GM11168 (cell line): ENCODE results near the gene SLC34A1.

Source experiments
- in situ Hi-C: fragments of 300-500 bp; cut with MboI; formaldehyde crosslinking; loops from one replicate; pipeline ENCODE4 v1.12.0; 2022; ENCODE audit warnings: low sequenced_read_pairs; ENCODE audit not compliant: unreplicated experiment

SLC34A1 gene

DNA sequence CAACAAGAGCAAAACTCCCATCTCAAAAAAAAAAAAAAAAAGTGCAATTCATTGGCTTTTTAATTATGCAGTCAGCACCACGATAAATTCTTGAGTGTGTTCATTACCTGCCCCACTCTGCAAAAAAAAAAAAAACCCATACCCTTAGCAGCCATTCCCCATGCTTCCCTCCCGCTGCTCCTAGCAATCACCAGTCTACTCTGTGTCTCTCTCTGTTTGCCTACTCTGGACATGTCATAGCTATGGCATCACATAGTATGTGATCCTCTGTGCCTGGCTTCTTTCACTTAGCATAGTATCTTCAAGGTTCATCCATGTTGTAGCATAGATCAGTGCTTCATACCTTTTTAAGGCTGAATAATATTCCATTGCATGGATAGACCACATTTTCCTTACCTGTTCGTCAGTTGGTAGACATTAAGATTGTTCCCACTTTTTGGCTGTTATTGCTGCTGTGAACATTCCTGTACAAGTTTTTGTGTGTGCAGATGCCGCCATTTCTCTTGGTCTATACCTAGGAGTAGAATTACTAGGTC is 55.4 kb downstream of the SLC34A1 start:
- in situ Hi-C loops, result no loop called here

DNA sequence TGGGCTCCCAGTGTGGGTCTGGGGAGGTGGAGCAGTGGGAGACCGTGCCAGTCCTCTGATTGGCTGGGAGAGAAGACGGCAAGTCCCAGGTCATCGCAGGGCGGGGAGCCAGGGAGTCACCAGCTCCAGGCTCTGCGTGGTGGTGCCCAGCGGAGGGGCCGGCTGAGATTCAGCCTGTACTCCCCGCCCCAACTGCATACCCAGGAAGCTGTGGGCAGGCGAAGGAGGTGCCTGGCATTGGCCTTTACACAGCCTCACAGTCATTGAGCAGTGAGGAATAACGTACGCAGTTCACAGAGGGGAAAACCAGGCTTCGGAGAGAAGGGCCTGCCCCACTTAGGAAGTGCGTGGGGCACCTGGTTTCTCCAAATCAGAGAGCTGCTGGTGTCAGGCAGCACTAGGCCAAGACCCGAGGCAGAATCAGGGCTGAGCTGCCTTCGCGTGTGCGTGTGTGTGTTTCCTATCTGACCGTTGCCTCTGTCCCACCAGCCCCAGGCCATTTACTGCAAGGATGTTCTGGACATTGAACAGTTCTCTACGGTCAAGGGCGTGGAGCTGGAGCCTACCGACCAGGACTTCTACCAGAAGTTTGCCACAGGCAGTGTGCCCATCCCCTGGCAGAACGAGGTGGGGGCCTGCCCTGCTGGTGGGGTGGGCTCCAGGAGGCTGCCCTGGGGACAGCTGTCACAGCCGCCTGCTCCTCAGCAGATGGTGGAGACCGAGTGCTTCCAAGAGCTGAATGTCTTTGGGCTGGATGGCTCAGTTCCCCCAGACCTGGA is 56.2 kb downstream of the SLC34A1 start:
- in situ Hi-C loops, result no loop called here

DNA sequence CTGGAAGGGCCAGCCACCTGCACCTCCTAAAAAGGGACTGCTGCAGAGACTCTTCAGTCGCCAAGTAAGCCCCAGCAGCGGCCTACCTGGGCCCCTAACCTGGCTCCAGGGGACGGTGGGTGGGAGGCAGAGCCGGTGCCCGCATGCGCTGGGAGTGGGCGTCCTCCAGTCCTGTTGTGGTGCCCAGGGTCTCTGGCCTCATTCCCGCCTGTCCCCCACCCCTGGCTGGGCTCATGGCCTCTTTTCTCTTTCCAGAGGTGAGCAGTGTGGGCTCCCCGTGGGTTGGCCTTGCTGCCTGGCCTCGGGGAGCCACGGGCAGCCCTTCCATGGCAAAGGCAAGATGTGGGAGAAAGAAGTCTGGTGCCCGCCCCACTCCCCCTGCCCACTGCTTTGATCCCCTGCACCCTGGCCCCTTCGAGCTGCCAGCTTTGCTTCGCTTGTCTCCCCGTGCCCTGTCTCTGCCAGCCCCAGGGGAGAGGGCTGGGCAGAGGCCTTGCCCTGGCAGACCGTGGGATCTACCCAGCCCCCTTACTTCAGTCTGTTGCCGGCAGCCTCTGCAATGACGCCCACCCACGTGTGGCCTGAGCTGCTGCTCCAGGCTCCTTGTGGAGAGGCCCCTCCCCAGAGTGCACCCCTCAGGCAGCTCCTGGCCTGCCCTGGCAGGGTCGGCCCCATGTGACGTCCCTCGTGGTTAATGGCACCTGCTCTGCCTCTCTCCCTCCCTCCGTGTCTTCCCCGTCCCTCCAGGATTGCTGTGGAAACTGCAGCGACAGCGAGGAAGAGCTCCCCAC is 57.0 kb downstream of the SLC34A1 start:
- in situ Hi-C loops, result no loop called here

DNA sequence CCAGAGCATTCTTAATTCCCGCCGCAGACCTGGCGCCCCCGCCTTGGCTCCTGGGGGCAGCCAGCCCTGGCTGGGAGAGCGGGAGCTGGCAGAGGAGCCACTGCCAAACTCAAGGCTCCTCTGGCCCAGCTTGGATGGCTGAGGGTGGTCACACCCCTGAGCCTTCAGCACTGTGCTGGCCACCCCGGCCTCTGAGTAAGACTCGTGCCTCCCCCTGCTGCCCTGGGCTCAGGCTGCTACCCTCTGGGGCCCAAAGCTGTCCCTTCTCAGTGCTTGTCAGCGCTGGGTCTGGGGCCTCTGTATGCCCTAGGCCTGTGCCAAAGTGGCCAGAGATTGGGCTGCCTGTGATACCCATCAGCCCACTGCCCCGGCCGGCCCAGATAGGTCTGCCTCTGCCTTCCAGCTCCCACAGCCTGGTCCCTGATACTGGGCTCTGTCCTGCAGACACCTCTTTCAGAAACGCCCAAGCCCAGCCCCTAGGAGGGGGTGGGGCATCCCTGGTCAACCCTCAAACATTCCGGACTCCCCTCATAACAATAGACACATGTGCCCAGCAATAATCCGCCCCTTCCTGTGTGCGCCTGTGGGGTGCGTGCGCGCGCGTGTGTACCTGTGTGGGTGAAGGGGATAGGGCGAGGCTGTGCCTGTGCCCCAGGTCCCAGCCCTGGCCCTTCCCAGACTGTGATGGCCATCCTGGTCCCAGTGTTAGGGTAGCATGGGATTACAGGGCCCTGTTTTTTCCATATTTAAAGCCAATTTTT is 58.0 kb downstream of the SLC34A1 start:
- in situ Hi-C loops, result no loop called here

DNA sequence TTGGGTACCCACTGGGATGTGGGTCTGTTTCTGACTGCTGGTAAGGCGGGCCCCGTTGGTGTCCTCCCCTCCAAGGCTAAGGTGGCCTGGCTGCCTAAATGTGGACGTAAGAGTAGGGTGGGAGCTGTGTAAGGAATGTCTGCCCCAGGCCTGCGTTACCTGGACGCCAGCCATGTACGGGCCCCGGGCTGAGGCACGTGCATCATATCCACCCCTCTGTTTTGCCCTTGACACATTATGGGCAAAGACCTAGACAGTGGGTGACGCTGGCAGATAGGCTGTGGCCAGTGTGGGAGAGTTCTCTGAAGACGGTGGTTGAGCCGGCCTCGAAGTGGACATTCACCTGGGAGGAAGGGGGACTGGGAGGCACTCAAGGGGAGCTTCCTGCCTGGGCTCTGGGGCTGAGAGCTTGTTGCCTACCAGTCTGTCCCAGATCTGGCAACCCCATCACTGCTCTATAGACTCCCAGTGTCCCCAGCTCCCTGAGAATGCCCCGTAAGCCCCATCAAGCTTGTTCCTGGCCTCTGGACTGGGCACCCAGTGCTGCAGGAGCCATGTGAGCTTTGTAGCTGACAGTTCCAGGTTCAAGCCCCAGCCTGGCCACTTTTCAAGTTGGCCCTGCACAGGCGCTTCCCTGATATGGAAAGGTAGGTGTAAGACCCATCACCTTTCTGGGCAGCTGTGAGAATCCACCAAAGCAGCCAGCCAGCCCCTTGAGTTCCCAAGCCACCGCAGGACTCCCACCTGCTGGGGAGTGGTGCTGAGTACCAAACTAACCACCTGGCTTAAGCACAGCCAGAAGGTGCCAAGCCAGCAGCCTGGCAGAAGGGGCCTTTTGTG is 59.1 kb downstream of the SLC34A1 start:
- in situ Hi-C loops, result no loop called here

DNA sequence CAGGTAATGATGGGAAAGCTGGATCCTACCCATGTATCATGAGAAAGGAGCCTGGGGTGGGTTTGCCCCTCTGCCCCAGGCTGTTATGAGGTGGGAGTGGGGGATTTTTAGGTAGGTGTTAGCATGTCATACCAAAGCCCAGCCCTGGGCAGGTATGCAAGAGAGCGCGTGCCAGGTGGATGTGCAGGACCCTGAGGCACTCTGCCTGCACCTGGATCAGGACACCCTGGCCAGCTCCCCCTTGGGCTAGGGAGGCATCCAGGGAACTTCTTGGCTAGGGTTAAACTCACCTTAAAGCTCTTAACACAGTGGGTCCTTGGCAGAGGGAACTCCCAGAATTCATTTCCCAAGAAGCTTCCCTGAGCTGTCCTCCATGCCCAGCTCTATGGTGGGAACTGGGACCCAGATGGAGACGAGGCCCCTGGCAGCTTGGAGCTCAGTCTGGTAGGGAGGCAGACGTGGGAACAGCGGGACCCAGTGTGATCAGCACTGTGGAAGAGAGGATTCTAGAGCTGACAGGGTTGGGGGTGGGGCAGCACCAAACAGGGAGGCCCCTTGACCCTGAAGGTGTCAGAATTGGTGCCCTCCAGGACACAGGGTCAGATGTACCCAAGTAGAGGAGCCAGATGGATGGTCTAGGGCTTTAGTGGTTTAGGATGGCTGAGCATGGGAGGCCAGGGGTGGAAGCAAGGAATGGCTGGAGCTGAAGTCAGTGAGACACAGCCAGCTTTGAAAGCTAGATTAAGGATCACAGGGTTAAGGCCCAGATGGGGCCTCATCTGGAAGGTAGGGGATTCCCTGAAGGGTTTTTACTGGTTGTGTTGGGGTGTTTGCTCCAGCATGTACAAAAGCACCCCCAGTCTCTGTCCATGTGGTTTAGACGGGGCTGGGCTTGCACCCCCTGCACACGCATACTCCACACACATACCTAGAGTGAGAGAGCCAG is 60.1 kb downstream of the SLC34A1 start:
- in situ Hi-C loops, result loop anchor here (5.0 kb wide), 1 partner anchor 37 kb away; the partner anchor contains the start of gene F12

DNA sequence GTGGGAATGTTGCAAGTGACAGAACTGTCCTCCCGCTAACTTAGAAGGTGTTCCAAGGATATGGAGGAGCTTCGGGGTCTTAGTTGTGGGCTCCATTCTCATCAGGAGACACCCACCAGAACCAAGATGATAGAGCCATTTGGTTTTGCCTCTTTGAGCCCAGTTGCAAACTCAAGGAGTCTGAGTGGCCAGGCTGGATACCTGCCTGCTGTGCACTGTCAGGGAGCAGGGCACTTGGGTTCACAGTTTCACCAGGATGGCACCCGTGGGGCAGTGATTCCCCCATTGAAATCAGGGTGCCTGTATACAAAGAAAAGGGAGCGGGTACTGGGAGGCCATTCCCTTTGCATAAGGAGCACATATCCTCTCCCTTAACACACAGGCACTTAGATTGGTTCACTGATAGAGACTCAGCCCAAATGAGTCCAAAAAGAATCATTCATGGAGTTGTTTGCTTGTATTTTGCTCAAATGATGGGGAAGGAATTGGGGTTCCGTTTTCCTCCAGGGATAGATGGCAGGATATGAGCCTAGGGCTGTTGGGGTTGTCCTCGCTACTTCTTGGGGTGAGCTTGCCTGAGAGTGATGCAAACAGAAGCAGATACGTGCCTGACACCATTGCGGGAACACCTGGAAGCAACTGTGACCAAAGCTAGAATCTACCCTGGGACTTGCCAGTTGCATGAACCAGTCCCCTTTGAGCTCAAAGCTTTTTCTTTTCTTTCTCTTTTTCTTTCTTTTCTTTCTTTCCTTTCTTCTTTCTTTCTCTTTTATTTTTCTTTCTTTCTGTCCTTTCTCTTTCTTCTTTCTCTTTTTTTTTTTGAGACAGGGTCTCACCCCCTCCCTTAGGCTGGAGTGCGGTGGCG is 61.0 kb downstream of the SLC34A1 start:
- in situ Hi-C loops, result loop anchor here (5.0 kb wide), 1 partner anchor 38 kb away; the partner anchor contains the start of gene F12

DNA sequence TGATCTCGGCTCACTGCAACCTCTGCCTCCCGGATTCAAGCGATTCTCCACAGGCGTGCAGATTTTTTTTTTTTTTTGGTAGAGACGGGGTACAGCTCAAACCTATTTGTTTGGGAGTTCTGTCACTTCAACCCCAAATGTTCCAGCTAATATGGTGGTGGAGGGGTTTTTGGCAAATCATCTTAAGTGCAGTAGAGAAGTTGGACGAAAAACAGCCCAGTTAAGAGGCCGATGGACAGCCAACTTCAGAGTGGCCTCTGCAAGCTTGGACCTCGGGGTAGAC is 61.6 kb downstream of the SLC34A1 start:
- in situ Hi-C loops, result loop anchor here (5.0 kb wide), 1 partner anchor 39 kb away; the partner anchor contains the start of gene F12

DNA sequence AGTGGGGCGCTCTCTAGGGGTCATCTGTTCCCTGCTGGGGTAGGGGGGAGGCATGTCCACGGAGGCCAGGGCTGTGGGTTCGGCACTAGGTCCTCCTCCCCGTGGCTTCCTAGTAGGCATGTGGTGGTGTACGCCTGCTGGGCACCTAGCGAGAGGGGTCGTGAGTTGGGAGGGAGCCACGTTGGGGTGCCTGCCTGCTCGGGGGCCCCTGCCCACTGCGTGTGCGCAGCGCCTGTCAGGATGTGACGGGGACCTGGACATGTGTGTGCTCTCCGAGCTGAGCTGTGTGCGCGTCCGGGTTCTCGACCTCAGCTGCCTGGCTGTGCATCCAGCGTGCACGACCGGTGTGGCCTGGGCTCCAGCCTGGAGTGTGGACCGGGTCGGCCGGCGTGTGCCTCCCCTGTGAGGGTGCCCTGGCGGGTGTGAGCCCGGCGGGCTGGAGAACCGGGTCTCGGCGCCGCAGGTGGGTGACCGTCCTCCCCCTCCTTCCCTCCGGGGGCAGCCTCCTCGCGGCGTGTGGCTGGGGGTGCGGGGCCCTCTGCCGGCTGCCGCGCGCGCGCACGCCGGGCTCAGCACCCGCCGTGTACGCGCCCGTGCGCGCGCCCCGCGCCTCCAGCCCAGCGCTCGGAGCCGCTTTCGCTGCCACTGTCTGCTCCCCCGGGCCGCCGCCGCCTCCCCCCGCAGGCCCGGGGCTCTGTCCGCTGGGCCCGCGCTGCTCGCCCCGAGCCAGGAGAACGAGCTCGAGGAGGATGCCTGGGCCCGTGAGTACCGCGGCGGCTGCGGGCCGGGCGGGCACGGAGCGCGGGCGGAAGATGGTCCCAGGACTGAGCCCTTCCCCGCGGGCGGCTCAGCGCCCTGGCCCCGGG is 62.2 kb downstream of the SLC34A1 start, which contains the start of gene PRR7:
Gene PRR7 (plus strand): TSS at position 615 of the 866 bp plus-strand sequence. CDS start 8,254 bp downstream, outside the sequence.
- in situ Hi-C loops, result loop anchor here (5.0 kb wide), 1 partner anchor 39 kb away; the partner anchor contains the start of gene F12

DNA sequence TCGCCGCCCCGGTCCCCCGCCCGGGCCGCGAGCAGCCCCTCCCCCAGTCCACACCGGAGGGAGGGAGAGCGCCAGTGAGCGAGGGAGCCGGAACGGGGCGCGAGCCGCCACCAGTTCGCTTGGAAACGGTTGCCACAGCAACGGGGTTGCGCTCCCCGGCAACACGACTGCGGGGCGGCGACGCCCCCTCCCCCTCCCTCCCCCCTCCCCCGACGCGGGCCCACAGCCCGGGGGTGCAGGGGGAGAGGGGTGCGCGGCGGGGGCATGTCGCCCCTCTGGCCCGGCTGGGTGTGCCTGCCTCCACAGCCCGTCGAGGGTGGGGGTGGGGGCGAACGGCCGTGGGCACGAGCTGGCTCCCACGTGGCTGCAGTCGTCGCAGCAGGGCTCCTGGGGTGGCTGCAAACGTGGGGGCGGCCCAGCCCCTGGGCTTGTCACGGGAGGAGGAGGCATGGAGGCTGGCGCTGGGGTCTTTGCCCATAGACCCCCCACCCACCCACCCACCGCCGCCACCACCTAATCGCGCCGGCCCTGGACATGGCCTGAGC is 62.9 kb downstream of the SLC34A1 start:
- in situ Hi-C loops, result loop anchor here (5.0 kb wide), 1 partner anchor 40 kb away; the partner anchor contains the start of gene F12

DNA sequence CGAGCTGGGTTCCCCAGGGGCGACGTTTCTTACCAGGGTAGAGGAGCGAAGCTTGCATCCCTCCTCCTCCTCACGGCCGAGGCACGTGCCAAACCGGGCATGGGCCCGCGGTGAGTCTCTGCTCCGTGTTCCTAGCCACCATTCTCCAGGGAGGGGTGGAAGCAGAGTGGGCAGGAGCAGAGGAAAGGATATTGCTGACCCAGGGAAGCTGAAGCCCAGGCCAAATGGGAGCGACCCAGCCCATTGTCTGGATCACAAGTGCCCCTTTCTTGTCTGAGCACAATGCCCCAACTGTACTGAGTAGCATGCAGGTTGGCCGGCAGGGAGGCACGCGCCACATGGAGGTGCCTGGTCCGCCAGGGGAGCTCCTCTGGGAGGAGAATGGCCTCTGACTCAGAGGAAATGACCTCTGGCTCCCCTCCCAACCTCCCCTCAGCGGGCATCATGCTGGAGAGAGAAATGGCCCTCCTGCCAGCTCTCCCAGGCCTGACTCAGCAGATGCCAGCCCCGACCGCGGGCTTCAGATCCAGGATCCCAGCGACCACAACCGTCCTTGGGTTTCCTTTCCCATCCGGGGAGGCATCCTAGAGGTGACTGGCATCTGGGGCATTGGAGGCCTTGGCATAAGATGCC is 63.5 kb downstream of the SLC34A1 start:
- in situ Hi-C loops, result loop anchor here (5.0 kb wide), 1 partner anchor 40 kb away; the partner anchor contains the start of gene F12
